22Rv1 (cell line): ENCODE data around the gene ANAPC4.

ENCODE experiments used
- CTCF ChIP-seq: fragments of 450-650 bp; IDR thresholded peaks from 2 replicates; pipeline ENCODE4 v1.5.1; 2017; ENCODE audit warnings: mild to moderate bottlenecking
- ZFX ChIP-seq: fragments of 450-650 bp; IDR thresholded peaks from 2 replicates; pipeline ENCODE4 v1.6.1; 2017; ENCODE audit warnings: antibody characterized with exemption, borderline replicate concordance

- no peak for TF ChIP-seq CTCF
- TF ChIP-seq ZFX = no peak
Observed at GRCh38 chr4:25401066-25401465, 24.0 kb downstream of the ANAPC4 start.
